Endodermal cell (in vitro differentiated cells): ENCODE data around the gene TBC1D20. TPM values are rescaled to one million over a fixed set of nuclear protein-coding genes. Genes with fewer than 3 reads are reported as not detected.
A peak's percentile ranks its signal among the peaks of the same experiment; 100 is the strongest.
"Not testable (repeated sequence)": the region's sequence is repeated elsewhere in the genome, so short reads cannot be mapped to it uniquely, and the experiment has no call there.

Experiments used
- DNase-seq: peaks from one replicate; pipeline ENCODE4 v3.0.0-alpha.2; 2017
- H3K27ac ChIP-seq: 2 replicates; pipeline ENCODE4 v1.5.1; 2013; ENCODE audit warnings: mild to moderate bottlenecking, low read depth, low read length, moderate library complexity
- H3K27me3 ChIP-seq: 2 replicates; pipeline ENCODE4 v1.6.1; 2013; ENCODE audit warnings: mild to moderate bottlenecking, low read length, moderate library complexity; ENCODE audit not compliant: insufficient read depth, control insufficient read depth, poor library complexity, severe bottlenecking
- H3K36me3 ChIP-seq: 2 replicates; pipeline ENCODE4 v1.7.0; 2013; ENCODE audit warnings: mild to moderate bottlenecking, low read length, moderate library complexity; ENCODE audit not compliant: control insufficient read depth, insufficient read depth
- H3K4me1 ChIP-seq: one replicate; pipeline ENCODE4 v1.7.0; 2013; ENCODE audit warnings: low read length; ENCODE audit not compliant: control insufficient read depth, insufficient read depth
- H3K4me3 ChIP-seq: 2 replicates; pipeline ENCODE4 v1.5.1; 2013; ENCODE audit warnings: mild to moderate bottlenecking, low read length, moderate library complexity
- H3K9ac ChIP-seq: 2 replicates; pipeline ENCODE4 v1.6.1; 2013; ENCODE audit warnings: mild to moderate bottlenecking, low read length, moderate library complexity; ENCODE audit not compliant: poor library complexity, severe bottlenecking; ENCODE audit errors: extremely low read depth
- H3K9me3 ChIP-seq: 2 replicates; pipeline ENCODE4 v1.6.1; 2013; ENCODE audit warnings: mild to moderate bottlenecking, low read length, moderate library complexity; ENCODE audit not compliant: control insufficient read depth
- H3K27ac Mint-ChIP-seq: 2 replicates; pipeline ENCODE4 v1.8.0; 2020; ENCODE audit warnings: mixed read lengths
- H3K27me3 Mint-ChIP-seq: 2 replicates; pipeline ENCODE4 v1.8.0; 2021; ENCODE audit warnings: mild to moderate bottlenecking, mixed read lengths; ENCODE audit not compliant: insufficient read depth
- H3K36me3 Mint-ChIP-seq: 2 replicates; pipeline ENCODE4 v1.8.0; 2020; ENCODE audit warnings: low read depth, mixed read lengths
- H3K4me1 Mint-ChIP-seq: 2 replicates; pipeline ENCODE4 v1.8.0; 2020; ENCODE audit warnings: mixed read lengths
- H3K4me3 Mint-ChIP-seq: 2 replicates; pipeline ENCODE4 v1.8.0; 2020; ENCODE audit warnings: mild to moderate bottlenecking, moderate library complexity, mixed read lengths
- H3K9me3 Mint-ChIP-seq: 2 replicates; pipeline ENCODE4 v1.8.0; 2020; ENCODE audit warnings: mild to moderate bottlenecking, mixed read lengths
- whole genome bisulfite sequencing, 2 experiments: methylation state at CpG; one replicate each; pipeline versions ENCODE4 v1.1.5 to v1.1.7; 2013; ENCODE audit warnings: missing lambda C conversion rate in 2 of 2, mixed read lengths in 1 of 2; ENCODE audit not compliant: insufficient coverage in 1 of 2, insufficient read length in 1 of 2; 5-methylcytosine and 5-hydroxymethylcytosine counted together
- total RNA-seq, 2 donors: library from RNA; stranded (reverse); fragmentation: NEBNext Ultra II Directional in 1 of 2; extraction: Animal tissue kit (Norgen Biotek cat#: 25700) in 1 of 2; gene quantifications; 2 replicates in 1 of 2; 3 replicates in 1 of 2; pipeline ENCODE4 v1.2.1, GENCODE V29; 2021
- TF ChIP-seq, protein P1 (sequence below): fragments of 200-600 bp; sonication (generic); conservative IDR thresholded peaks from 2 replicates; pipeline ENCODE4 v1.5.0; 2021; ENCODE audit warnings: antibody characterized with exemption, mild to moderate bottlenecking

The TBC1D20 gene
- total RNA-seq, 2 donors from 2014 or later: 24.9 to 28.0 TPM

- no peaks in the 10 kb centered on the region for H3K27me3 Mint-ChIP-seq
- Histone ChIP-seq H3K27ac (no peak overlapping the region), H3K4me3 (no peak overlapping the region), H3K4me1 (peaks cover 10% of the 10 kb centered on the region), H3K27me3 (no peaks in the 10 kb centered on the region), H3K36me3 (peaks cover 95% of the 10 kb centered on the region), H3K9me3 (peaks cover 14% of the 10 kb centered on the region), H3K9ac (no peak overlapping the region)
- peaks cover 80% of the 10 kb centered on the region for H3K36me3 Mint-ChIP-seq
- H3K9me3 Mint-ChIP-seq: peaks cover 8% of the 10 kb centered on the region
- H3K27ac Mint-ChIP-seq: no peak overlapping the region
- H3K4me3 Mint-ChIP-seq: no peak overlapping the region
- DNase-seq: no peak
- H3K4me1 Mint-ChIP-seq: peaks cover 23% of the 10 kb centered on the region
- 84 to 90% methylated on average over 2 to 3 of the region's 3 CpGs for WGBS, 2 experiments
- TF ChIP-seq, protein P1, sequence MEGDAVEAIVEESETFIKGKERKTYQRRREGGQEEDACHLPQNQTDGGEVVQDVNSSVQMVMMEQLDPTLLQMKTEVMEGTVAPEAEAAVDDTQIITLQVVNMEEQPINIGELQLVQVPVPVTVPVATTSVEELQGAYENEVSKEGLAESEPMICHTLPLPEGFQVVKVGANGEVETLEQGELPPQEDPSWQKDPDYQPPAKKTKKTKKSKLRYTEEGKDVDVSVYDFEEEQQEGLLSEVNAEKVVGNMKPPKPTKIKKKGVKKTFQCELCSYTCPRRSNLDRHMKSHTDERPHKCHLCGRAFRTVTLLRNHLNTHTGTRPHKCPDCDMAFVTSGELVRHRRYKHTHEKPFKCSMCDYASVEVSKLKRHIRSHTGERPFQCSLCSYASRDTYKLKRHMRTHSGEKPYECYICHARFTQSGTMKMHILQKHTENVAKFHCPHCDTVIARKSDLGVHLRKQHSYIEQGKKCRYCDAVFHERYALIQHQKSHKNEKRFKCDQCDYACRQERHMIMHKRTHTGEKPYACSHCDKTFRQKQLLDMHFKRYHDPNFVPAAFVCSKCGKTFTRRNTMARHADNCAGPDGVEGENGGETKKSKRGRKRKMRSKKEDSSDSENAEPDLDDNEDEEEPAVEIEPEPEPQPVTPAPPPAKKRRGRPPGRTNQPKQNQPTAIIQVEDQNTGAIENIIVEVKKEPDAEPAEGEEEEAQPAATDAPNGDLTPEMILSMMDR: peak; percentile 74
These were observed 16.7 kb upstream of the TBC1D20 start for GRCh38 chr20:478949-479429.

DNA sequence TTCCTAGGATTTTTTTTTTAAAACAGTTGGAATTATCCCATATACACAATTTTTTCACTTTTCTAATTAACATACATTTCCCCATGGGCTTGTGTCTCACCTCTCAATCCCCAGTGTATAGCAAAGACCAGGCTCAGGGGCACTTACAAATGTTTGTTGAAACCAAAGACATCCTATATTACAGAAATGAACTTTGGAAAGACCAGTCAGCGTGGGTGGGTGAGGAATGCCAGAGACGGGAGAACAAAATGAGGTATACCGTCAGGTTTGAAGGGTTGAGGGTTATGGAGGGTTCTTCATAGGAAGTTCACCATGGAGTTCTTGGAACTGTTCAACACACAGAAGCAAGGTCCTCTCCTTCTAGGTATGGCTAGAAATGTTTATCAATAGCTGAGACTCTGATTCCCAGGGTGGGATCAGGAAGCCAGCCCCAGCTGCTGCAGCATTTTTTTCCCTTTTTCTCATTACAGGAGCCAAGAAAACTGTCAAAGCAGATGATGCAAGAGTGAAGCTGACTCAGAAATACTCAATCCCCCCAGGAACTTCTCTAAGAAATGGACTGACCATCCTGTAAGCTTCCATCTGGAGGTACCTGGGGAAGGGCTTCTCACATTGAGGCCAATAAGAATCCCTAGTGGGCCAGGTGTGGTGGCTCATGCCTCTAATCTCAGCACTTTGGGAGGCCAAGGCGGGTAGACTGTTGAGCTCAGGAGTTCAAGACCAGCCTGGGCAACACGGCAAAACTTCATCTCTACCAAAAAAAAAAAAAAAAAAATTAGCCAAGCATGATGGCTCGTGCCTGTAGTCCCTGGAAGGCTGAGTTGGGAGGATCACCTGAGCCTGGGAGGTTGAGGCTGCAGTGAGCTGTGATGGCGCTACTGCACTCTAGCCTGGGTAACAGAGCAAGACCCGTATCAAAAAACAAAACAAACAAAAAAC lies 15.9 kb upstream of the TBC1D20 start:
- Mint-ChIP-seq H3K27me3 (no peaks in the 10 kb centered on the region), H3K27ac (no peak overlapping the region), H3K4me3 (no peak overlapping the region), H3K9me3 (peaks cover 13% of the 10 kb centered on the region), H3K4me1 (peaks cover 16% of the 10 kb centered on the region), H3K36me3 (peaks cover 79% of the 10 kb centered on the region)
- DNase-seq: no peak
- TF ChIP-seq, protein P1: no peak
- H3K4me1 ChIP-seq: peaks cover 8% of the 10 kb centered on the region
- WGBS, 2 experiments: 93 to 100% methylated on average over 3 to 8 of the region's 8 CpGs
- peaks cover 21% of the 10 kb centered on the region for H3K9me3 ChIP-seq
- H3K36me3 ChIP-seq: peaks cover 95% of the 10 kb centered on the region
- no peak overlapping the region for H3K9ac ChIP-seq
- no peak overlapping the region for H3K4me3 ChIP-seq
- no peaks in the 10 kb centered on the region for H3K27me3 ChIP-seq
- no peak overlapping the region for H3K27ac ChIP-seq

- not testable (repeated sequence) for H3K4me3 Mint-ChIP-seq, H3K4me3 ChIP-seq, H3K27ac ChIP-seq, H3K9ac ChIP-seq, H3K27me3 ChIP-seq, H3K27ac Mint-ChIP-seq, H3K27me3 Mint-ChIP-seq, DNase-seq, H3K4me1 Mint-ChIP-seq, H3K4me1 ChIP-seq
- 95 to 97% methylated on average over 4 to 6 of the region's 6 CpGs for WGBS, 2 experiments
- peaks cover 83% of the 10 kb centered on the region for H3K36me3 ChIP-seq
- Mint-ChIP-seq H3K9me3 (peaks cover 28% of the 10 kb centered on the region), H3K36me3 (peaks cover 77% of the 10 kb centered on the region)
- H3K9me3 ChIP-seq: peaks cover 30% of the 10 kb centered on the region
These were observed 14.4 kb upstream of the TBC1D20 start for GRCh38 chr20:476561-477249.
